Thyroid gland (tissue), 4 donors: Measurements from ENCODE around the gene FHDC1.

ENCODE experiments used
- POLR2A ChIP-seq, 2 donors: fragments of 450-650 bp; IDR thresholded peaks; one replicate each; pipeline ENCODE4 v1.6.1; 2017; ENCODE audit warnings: antibody characterized with exemption in 2 of 2, mild to moderate bottlenecking in 2 of 2, moderate library complexity in 1 of 2
- TF ChIP-seq, protein P1 (sequence below), 6 experiments: fragments of 200-600 bp in 3 of 6; fragments of 450-650 bp in 3 of 6; sonication (generic) in 3 of 6; IDR thresholded peaks; one replicate each; pipeline ENCODE4 v1.5.1; 2016 to 2019; ENCODE audit warnings: antibody characterized with exemption in 6 of 6, mild to moderate bottlenecking in 2 of 6, inconsistent platforms in 1 of 6, moderate library complexity in 1 of 6

DNA sequence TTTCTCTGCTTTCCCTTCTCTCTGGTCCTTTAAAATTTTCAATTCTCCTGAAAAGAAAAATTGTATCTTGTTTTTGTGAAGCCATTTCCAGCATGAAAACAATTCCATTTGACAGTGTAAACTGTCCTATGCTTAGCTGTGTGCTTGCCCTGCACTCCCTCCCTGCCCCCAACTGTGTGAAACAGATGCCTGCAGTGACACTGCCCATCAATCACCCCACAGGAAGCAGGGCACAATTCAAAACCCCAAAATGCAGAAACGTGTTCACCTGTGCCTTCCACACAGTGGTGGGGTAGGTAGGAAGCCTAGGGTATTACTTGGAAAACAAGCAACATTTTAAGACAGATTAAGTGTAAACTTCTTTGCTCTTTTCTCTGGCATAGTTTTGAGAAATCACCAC, 6.2 kb upstream of the FHDC1 start:
- TF ChIP-seq, protein P1, sequence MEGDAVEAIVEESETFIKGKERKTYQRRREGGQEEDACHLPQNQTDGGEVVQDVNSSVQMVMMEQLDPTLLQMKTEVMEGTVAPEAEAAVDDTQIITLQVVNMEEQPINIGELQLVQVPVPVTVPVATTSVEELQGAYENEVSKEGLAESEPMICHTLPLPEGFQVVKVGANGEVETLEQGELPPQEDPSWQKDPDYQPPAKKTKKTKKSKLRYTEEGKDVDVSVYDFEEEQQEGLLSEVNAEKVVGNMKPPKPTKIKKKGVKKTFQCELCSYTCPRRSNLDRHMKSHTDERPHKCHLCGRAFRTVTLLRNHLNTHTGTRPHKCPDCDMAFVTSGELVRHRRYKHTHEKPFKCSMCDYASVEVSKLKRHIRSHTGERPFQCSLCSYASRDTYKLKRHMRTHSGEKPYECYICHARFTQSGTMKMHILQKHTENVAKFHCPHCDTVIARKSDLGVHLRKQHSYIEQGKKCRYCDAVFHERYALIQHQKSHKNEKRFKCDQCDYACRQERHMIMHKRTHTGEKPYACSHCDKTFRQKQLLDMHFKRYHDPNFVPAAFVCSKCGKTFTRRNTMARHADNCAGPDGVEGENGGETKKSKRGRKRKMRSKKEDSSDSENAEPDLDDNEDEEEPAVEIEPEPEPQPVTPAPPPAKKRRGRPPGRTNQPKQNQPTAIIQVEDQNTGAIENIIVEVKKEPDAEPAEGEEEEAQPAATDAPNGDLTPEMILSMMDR (IDR thresholded peaks at IDR 0.05): no peak
- TF ChIP-seq POLR2A (IDR thresholded peaks at IDR 0.05): no peak
